SU-DHL-6 (cell line): ENCODE results near the gene ST6GAL2.

Experiments
- EZH2phosphoT487 ChIP-seq: fragments of 200-600 bp; sonication (generic), shearing (Covaris generic); conservative IDR thresholded peaks from 2 replicates; pipeline ENCODE4 v1.6.1; 2018; ENCODE audit warnings: mild to moderate bottlenecking, antibody characterized with exemption, low read length, moderate library complexity, mixed read lengths
- TF ChIP-seq, protein P1 (sequence below): fragments of 200-600 bp; sonication (generic); IDR thresholded peaks from one replicate; pipeline ENCODE4 v1.5.1; 2017; ENCODE audit warnings: antibody characterized with exemption, mild to moderate bottlenecking, low read length, moderate library complexity; ENCODE audit not compliant: insufficient read depth, poor library complexity, severe bottlenecking

- TF ChIP-seq, protein P1, sequence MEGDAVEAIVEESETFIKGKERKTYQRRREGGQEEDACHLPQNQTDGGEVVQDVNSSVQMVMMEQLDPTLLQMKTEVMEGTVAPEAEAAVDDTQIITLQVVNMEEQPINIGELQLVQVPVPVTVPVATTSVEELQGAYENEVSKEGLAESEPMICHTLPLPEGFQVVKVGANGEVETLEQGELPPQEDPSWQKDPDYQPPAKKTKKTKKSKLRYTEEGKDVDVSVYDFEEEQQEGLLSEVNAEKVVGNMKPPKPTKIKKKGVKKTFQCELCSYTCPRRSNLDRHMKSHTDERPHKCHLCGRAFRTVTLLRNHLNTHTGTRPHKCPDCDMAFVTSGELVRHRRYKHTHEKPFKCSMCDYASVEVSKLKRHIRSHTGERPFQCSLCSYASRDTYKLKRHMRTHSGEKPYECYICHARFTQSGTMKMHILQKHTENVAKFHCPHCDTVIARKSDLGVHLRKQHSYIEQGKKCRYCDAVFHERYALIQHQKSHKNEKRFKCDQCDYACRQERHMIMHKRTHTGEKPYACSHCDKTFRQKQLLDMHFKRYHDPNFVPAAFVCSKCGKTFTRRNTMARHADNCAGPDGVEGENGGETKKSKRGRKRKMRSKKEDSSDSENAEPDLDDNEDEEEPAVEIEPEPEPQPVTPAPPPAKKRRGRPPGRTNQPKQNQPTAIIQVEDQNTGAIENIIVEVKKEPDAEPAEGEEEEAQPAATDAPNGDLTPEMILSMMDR: no peak
- TF ChIP-seq EZH2phosphoT487: no peak
Observed at GRCh38 chr2:106867196-106867953, 18.6 kb downstream of the ST6GAL2 start.
